GM21515 (cell line): ENCODE results near the gene DNHD1.
"Not testable (repeated sequence)": the region's sequence is repeated elsewhere in the genome, so short reads cannot be mapped to it uniquely, and the experiment has no call there.

Experiments
- ATAC-seq: cut with Tn5 transposase; IDR thresholded peaks from one replicate; pipeline ENCODE4 v1.9.1; 2021; ENCODE audit not compliant: unreplicated experiment

The DNHD1 gene

DNA sequence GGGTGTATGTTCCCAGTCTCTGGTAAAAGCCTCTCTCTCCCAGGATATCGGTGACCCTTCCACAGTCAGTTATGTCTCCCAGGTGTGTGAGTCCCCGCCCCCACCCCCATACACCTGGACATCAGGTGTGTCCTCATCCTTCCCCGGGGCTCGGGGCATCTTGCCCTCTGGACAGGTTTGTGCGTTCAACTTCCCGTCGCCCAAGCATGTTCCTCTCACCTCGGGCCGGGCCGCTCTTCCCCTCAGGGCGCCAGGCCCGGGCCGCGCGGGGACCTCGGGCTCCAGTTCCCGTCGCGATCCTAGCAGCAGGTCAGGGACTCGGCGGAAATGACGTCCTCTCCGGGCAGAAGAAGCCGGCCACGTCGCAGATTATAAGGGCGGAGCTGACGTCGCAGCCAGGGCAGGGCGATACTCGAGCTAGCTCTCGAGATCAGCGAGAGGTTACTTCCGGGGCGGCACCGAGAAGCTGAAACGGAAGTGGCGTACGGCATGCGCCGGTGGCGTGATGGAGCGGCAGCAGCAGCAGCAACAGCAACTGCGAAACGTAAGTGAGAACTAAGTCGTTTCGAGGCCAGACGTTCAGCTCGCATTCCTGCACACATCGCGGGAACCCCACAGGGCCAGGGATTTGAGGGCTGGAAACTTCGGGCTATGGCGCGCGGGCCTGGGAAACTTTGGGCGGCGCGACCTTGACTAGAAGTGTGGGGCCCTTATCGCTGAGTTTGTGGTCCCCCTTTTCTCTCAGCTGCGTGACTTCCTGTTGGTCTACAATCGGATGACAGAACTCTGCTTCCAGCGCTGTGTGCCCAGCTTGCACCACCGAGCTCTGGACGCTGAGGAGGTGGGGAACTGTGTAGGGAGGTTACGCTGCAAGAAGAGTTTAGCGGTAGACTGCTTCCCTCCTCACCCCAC is 15.8 kb upstream of the DNHD1 start, which contains the start of the genes ARFIP2 and TIMM10B:
Gene ARFIP2, minus strand, starts transcription at position 320 of the 912 bp plus-strand sequence. CDS start 910 bp downstream, outside the sequence.
Gene TIMM10B, plus strand, starts transcription at position 490 of the 912 bp plus-strand sequence. Its CDS starts 16 bp downstream, at position 506.
- ATAC-seq: peak; percentile 99

DNA sequence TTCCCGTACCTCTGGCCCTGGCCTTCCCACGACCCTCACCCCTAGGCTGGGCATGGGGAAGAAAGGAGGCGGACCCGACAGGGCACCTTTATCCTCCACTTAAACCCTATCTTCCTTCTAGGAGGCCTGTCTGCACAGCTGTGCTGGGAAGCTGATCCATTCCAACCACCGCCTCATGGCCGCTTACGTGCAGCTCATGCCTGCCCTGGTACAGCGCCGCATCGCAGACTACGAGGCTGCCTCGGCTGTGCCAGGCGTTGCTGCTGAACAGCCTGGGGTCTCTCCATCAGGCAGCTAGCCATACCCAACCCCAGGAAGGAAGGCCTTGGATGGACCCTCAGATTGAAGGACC is 15.2 kb upstream of the DNHD1 start:
- peak; percentile 1 for ATAC-seq

DNA sequence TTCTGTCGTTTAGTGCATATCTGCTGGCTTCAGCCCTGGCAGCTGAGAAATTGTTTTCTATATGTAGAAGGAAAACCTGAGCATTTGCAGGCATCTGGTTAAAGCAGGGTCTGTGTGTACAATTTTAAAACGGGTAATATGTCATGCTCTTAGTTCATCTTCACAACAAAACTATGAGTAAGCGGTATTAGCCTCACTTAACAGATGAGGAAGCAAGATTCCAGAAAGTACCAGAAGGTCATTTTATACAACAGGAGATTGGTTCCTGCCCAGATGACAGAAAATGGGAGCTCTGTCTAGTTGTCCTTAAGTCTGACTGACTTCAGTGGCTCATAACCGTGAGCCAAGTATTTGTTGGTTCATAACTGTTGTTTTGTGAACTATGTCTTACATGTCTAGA is 14.6 kb upstream of the DNHD1 start:
- ATAC-seq: no peak

DNA sequence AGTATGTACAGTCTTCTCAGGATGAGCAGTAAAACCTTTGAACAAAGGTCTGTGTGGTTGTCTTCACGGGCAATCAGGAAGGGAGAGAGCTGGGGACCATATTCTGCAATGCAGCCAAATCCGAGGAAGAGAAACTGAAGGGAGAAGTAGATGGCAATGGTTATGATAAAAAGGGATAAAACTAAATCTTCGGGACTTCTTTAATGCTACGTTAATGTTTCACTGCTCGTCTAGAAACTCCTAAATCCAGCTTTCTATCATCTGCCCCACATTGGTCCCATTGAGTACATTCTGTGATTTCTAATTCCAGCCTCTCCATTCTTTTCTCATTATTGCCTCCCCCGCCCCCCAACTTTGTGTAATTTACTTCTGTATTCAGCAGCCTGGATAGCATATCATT is 14.1 kb upstream of the DNHD1 start:
- no peak for ATAC-seq

DNA sequence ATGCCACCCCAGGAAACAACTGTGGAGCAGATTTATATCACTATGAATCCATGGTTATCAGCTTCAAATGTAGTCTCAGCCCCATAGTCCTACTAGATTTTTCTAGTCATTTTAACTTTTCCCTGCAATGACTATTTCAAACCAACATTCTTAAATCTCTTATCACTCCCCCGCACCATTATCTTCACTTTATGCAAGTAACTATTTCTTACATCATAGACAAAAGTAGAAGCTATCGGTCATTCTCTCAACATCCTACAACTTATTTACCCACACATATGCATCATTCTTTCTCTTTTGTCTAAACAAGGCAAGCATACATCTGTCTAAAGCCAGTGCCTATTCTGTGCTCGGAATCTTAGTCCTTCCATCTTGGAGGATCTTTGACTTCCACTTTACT is 11.4 kb upstream of the DNHD1 start:
- no peak for ATAC-seq

DNA sequence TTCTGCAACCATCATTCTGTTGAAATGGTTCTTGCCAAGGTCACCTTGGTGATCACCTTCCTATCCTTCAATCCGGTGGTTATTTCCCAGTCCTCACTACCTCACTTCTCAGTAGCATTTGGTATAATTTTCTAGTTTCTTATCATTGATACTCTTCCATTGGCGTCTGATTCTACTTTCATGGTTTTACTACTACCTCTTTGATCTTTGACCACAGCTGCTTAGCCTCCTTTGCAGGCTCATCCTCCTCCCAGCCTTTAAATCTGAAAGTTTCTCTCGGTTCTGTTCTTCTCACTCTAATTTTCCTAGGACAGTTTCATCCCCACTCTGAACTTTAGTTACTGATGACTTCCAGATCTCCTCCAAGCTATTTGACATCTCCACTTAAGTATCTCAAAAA is 10.8 kb upstream of the DNHD1 start:
- no peak for ATAC-seq

DNA sequence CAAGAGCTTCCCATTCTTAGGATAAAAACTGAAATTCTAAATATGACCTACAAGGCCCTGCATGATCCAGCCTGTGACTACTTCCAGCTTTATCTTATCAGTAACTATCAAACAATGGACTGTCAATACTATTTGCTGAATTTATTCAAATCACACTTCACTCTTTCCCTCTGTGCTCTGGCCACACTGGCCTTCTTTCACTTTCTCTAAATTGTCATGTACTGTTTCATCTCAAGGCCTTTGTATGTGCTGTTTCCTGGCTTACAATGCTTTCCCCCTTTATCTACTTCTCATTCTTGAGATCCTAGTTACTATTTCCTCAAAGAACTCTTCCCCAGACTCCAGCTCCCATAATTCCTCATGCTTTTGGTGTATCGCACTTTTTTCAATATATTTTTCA is 10.1 kb upstream of the DNHD1 start:
- no peak for ATAC-seq

DNA sequence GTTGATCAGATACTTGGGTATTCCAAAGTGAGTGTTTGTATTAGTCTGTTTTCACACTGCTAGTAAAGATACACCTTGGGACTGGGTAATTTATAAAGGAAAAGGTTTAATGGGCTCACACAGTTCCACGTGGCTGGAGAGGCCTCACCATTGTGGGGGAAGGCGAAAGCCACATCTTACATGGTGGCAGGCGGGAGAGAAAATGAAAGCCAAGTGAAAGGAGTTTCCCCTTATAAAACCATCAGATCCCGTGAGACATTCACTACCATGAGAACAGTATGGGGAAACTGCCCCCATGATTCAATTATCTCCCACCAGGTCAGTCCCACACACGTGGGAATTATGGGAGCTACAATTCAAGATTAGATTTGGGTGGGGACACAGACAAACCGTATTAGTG is 8.7 kb upstream of the DNHD1 start:
- ATAC-seq: no peak

DNA sequence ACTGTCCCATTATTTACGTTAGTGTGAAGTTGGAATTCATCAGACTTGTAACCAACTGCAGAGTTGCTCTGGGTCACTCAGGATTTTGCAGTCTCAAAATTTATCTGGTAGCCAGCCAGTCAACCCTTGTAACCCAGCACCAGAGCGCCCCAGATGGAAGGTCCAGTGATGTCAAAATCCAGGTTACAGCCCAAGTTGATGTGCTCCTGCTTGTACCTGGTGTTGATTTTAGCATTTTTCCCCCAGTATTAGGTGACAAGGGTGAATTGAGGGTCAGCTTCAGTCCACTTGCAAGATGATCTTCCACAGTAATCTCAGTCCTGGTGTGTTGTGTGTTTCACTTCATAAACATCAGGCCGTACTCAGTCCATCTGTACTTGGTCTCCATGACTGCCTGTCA is 8.3 kb upstream of the DNHD1 start:
- no peak for ATAC-seq

DNA sequence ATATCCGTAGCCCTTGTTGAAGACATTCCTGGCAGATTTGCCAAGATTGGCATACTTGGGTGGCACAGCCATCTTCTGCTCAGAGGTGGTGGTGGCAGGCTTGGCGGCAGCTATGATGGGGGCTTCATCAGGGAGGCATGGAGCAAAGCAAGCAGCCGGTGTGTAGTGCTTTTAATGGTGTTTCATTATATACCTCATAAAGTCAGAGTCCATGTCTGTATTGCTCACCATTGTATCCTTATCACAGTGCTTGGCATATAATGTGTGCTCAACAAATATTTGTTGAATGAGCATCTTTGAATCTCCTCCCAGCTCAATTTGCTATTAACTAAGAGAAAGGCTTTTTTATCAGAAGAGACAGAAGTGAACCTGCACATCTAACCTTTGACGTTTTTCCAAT is 7.8 kb upstream of the DNHD1 start:
- ATAC-seq: no peak

DNA sequence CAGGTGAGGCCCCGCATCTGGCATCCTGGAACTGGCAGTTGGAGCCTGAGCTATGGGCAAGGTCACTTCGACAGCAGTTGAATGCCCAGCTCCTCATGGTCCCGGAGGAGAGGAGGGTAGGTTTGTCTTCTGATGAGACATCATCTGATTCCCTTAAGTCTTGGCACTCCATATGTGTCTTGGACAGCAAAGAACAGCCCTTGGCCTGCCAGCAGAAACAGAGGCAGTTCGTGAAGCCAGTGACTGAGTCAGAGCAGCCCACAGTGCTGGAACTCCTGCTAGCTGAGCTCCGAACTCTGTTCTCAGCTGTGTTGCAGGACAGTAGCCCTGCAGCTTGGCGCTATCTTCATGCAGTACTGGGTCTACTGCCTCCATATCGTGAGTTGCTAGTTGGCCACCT is 1.0 kb downstream of the DNHD1 start:
- no peak for ATAC-seq

DNA sequence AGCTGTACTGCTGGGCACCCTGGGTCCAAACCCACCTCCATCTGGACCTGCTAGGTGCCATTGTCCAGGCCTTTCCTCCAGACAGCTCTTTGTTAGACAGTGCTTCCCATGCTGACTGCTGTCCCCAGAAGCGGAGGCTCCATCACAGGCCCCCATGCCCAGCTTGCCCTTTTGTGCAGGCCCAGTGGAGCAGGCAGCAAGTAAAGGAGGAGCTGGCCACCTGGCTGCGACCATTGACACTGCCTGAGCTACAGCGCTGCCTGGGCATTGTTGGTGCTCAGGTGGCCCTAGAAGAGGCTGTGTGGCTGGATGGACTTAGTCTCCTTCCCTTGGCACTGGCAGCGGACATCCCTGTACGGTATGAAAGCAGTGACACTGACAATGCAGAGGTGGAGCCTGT is 1.5 kb downstream of the DNHD1 start:
- no peak for ATAC-seq

DNA sequence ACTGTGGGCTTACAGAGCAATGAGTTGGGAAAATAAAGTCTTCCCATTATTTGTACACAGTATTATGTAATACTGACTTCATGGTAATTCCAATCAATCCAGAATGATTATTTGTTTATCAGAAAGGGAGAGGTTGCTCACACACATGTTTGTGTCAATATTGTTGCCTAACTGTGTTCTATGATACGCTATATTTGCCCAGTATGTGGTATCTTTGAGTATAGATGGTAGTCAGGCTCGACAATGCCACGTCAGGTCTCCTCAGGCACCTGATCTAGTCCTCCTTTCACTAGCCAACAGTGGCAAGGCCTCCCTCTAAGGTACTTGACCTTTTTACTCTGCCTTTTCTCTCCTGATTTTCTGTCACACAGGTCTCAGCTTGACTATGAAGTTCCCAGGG is 5.3 kb downstream of the DNHD1 start:
- no peak for ATAC-seq

DNA sequence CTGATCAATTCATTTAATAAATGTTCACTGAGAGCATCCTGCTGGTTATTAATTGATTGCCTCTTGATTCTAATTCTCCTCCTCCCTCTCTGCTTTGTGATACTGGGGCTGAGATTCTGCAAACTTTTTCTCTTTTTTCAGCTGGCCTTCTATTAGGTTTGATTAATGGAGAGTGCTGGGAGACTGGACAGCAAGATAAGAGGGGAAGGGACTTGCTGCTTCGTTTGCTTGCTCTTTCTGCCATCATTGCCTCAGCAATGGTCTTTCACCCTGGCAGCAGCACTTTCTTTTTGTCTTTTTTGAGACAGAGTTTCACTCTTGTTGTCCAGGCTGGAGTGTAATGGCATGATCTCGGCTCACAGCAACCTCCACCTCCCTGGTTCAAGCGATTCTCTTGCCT is 7.1 kb downstream of the DNHD1 start:
- no peak for ATAC-seq

DNA sequence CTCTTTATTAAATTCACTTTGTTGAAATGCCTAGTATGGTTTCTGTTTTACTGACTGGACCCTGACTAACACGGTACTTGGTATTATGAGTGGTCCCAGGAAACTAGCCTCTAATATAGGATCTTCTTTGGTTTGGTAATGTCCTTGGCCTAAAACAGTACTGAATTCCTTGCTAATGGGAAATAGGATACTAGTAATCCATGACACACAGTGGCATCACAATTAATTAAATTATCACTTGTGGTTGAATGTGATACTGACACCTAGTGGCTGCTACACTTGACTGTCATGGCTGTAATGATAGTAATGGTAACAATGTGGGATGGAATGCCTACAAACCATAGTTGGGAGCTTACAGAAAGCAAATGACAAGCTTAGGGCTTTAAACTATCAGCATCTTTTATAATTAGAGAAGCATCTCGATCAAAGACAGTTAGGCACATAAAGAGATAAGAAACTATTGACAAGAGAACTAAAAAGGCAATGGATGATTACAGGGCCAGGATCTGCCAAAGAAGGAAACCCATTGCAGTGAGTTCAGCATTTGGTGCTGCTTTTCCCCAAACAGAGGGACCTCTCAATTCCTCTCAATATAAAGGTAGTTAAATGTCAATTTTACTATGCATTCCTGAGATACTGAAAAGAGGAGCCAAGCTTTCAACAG is 8.6 kb downstream of the DNHD1 start:
- ATAC-seq: no peak

DNA sequence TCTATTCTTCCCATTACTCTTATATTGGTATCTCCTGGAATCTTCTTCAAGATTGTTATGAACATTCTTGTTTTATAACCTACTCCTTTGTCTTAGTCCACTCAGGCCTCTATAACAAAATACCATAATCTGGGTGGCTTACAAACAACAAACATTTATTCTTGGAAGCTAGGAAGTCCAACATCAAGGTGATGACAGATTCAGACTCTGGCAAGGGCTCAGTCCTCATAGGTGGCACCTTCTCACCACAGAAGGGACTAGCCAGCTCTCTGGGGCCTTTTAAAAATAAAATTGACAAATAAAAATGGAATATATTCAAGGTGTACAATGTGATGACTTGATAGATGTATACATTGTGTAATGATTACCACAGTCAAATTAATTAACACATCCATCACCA is 19.8 kb downstream of the DNHD1 start:
- ATAC-seq: no peak

DNA sequence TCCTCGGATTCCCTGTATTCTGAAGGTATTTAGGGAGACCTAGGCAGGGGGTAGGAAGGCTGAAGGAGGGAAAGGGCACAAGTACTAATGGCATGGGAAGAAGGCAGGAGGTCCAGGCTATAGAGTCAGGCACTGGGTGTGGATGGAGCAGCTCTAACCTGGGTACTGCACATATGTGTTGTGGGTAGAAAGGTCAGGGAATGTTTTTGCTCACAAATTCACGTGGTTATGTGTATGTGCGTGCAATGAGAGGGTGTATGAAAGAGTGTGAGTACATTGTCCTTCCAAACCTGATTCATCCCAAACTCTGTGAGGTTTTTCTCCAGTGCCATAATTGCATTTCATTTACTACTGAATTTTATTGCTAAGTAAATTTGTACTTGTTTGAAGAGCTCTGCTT is 23.2 kb downstream of the DNHD1 start:
- ATAC-seq: no peak

DNA sequence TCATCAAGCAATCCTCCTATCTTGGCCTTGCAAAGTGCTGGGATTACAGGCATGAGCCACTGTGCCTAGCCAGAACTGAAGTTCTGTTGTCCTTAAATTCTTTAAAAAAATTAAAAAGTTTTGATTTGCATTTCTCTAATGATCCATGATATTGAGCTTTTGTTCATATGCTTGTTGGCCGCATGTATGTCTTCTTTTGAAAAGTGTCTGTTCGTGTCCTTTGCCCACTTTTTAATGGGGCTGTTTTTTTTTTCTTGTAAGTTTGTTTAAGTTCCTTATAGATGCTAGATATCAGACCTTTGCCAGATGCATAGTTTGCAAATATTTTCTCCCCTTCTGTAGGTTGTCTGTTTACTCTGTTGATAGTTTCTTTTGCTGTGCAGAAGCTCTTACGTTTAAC is 24.9 kb downstream of the DNHD1 start:
- not testable (repeated sequence) for ATAC-seq

DNA sequence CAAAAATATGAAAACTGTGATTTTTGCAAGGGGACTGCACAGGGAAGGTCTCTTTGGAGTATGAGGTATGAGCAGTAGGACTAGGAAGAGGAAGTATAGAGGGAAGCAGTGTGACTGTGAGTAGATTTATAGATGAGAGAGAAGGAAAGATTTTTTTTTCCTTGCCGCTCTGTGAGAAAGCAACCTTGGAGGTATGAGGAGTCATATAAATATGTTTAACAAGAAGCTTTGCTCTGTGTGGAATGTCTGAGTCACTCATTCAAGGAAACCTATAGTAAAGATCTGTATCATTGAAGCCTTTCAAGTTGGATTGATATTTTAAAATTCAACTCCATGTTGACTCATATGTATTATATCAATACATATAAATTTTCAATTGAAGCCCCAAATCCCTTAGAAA is 26.2 kb downstream of the DNHD1 start:
- no peak for ATAC-seq

DNA sequence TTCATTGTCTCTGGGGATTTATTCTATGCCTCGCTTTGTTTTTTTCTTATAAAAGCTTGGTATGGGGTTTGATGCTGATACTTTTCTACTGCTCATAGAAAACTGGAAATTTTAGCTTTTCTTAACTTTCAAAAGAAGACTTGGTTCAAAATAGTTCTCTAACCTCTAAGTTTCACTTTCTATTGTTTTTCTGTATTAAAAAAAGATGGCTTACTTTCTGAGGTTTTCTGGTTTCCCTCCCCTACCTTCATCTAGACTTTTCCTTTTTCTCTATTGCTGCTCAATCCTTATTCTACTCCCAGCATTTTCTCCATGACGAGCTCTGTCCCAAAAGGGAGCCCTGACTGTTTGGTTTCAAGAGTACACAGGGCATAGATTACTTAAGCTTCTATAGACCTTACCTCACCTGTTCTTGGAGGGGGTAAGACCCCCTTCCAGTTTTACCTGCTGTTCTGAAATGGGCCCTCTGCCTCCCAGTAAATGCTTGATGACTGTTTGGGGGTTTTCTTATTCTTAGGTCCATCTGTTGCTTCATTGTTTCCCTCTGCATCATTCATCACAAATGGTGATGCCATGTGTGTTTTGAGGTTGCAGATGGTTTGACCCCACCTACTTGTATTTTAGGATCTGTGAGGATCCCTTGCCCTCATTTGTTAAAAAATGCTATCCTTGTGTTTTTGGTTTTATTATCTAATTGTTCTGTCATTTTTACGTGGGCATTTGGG is 29.5 kb downstream of the DNHD1 start:
- no peak for ATAC-seq

DNA sequence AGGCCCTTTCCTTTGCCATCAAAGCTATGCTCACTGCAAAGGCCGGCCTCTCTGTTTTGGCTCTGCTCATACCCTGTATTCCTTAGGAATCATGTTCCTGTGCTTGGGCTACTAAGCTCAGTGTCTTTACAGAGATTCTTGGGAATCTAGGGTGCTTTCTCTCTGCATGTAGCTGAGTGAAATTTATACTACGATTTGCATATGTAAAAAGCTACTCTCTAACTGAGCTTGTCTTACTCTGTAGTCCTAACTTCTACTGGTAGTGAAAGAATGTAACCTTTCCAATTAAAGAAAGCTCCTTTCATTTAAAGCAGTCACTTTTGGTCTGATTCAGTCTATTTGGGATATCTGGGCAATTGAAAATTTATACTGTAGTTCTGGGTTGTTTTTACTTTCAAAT is 32.2 kb downstream of the DNHD1 start:
- no peak for ATAC-seq

DNA sequence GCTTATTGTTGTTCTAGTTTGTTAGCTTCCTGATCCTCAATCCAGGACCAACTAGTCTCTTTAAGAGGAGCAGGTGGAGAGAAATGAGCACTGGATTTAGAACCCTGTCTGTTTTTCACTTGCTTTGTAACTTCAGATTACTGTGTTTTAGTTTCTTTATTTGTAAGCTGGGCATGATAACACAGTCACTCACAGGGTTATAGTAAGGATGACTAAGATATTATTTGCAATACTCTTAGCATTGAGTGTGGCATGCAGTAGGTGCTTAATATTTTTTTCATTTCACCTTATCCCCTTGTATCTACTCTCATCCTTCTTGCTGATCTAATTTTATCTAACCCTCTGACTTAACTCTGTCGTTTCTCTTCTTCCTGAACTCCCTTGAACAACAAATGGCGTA is 33.8 kb downstream of the DNHD1 start:
- no peak for ATAC-seq
